ENCODE measurements around the gene F3.

DNA sequence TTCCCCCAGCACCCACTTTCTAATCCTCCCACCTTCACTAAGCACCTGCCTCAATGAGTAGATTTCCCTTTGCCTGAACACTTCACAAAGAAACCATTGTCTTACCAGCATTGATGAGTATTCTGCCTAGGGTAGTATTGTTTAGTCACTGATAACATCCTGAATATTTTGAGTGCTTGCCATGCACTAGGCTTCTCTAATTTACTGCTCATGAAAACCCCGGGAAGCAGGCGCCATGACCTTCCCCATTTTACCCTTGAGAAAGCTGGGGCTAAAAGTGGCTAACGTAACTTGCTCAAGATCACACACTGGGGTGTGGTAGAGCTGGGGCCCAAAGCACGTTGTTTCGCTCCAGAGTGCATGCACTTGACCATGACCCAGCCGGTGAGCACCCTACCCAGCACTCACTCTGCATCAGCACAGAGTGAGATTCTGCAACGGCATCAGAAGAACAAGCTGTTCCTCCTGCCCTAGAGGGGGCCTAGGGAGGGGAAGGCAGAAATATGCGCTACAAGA is 10.6 kb upstream of the F3 start:
- TF ChIP-seq, protein P1, sequence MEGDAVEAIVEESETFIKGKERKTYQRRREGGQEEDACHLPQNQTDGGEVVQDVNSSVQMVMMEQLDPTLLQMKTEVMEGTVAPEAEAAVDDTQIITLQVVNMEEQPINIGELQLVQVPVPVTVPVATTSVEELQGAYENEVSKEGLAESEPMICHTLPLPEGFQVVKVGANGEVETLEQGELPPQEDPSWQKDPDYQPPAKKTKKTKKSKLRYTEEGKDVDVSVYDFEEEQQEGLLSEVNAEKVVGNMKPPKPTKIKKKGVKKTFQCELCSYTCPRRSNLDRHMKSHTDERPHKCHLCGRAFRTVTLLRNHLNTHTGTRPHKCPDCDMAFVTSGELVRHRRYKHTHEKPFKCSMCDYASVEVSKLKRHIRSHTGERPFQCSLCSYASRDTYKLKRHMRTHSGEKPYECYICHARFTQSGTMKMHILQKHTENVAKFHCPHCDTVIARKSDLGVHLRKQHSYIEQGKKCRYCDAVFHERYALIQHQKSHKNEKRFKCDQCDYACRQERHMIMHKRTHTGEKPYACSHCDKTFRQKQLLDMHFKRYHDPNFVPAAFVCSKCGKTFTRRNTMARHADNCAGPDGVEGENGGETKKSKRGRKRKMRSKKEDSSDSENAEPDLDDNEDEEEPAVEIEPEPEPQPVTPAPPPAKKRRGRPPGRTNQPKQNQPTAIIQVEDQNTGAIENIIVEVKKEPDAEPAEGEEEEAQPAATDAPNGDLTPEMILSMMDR (conservative IDR thresholded peaks at IDR 0.05 in 1 of 2, IDR thresholded peaks at IDR 0.05 in 1 of 2; ENCODE audit: extremely low read depth in 1 of 2, insufficient read depth in 1 of 2, low read depth in 1 of 2, low read length in 2 of 2): no peak
- no peak for TF ChIP-seq EZH2 (IDR thresholded peaks at IDR 0.05; ENCODE audit: borderline replicate concordance, low read length)
